NT2/D1 (cell line): ENCODE results near the gene PRDM12.

Experiments
- SUZ12 ChIP-seq: IDR thresholded peaks from 2 replicates; pipeline ENCODE4 v1.6.1; 2011; ENCODE audit not compliant: insufficient read length, insufficient read depth; ENCODE audit errors: extremely low read depth
- YY1 ChIP-seq: IDR thresholded peaks from 2 replicates; pipeline ENCODE4 v1.6.1; 2011; ENCODE audit not compliant: insufficient read length, insufficient read depth
- ZNF274 ChIP-seq: IDR thresholded peaks from 2 replicates; pipeline ENCODE4 v1.6.1; 2011; ENCODE audit warnings: mild to moderate bottlenecking, low read depth, low read length

GRCh38 chr9:130662099-130662969 lies 2.1 kb upstream of the PRDM12 start:
- TF ChIP-seq YY1 (no peak), ZNF274 (no peak), SUZ12 (peak; percentile 95)
